Hepatocyte (in vitro differentiated cells): Measurements from ENCODE around the gene RMI2. TPM values are rescaled to one million over a fixed set of nuclear protein-coding genes. Genes with fewer than 3 reads are reported as not detected.

Experiments used
- microRNA-seq: library from miRNA; unstranded; fragments of <30 nt; microRNA quantifications from one replicate; pipeline ENCODE4, GENCODE V29; 2017
- polyA plus RNA-seq: library from polyadenylated mRNA; unstranded; fragments of >200 nt; fragmentation: Nextera tagmentation; extraction: Ambion mirVana; gene quantifications from 2 replicates; pipeline ENCODE4 v1.2.1, GENCODE V29; 2016
- small RNA-seq: library from RNA; depleted of rRNA; stranded (forward); fragments of <200 nt; gene quantifications from one replicate; pipeline ENCODE3, GENCODE V24; 2014
- total RNA-seq: library from RNA; depleted of rRNA; stranded (reverse); fragments of >200 nt; gene quantifications from 2 replicates; pipeline ENCODE4 v1.2.3, GENCODE V29; 2014

RMI2 gene
- total and polyA plus RNA-seq, 2 experiments from 2014 or later, result 9.8 to 11.4 TPM

Small RNAs within 50 kb of the gene (microRNA-seq; reads per million reads assigned to microRNA genes)
- gene MIR548H2, result not detected

Small RNAs within 50 kb of the gene (small RNA-seq; reads per million reads assigned to genes)
- gene AC099489.2 (not detected), gene MIR548H2 (not detected), gene RF00019 (not detected)

Other genes starting within 250 kb of the RMI2 start
- 9.0 and 13.1 TPM in 2 replicates for gene SOCS1, start 89.3 kb upstream of the RMI2 start, total RNA-seq
- gene SOCS1, start 89.3 kb upstream of the RMI2 start, polyA plus RNA-seq, result 18.6 and 33.5 TPM in 2 replicates
- gene TNP2, start 76.1 kb upstream of the RMI2 start, total RNA-seq, result not detected in 2 replicates
- gene TNP2, start 76.1 kb upstream of the RMI2 start, polyA plus RNA-seq, result not detected in 2 replicates
- gene PRM3, start 71.8 kb upstream of the RMI2 start, total RNA-seq, result not detected in 2 replicates
- not detected in 2 replicates for gene PRM3, start 71.8 kb upstream of the RMI2 start, polyA plus RNA-seq
- not detected in 2 replicates for gene PRM2, start 69.0 kb upstream of the RMI2 start, total RNA-seq
- gene PRM2, start 69.0 kb upstream of the RMI2 start, polyA plus RNA-seq, result not detected in 2 replicates
- not detected in 2 replicates for gene PRM1, start 64.1 kb upstream of the RMI2 start, total RNA-seq
- not detected in 2 replicates for gene PRM1, start 64.1 kb upstream of the RMI2 start, polyA plus RNA-seq
- 65.6 and 78.9 TPM in 2 replicates for gene LITAF, start 241.5 kb downstream of the RMI2 start, total RNA-seq
- 119 and 134 TPM in 2 replicates for gene LITAF, start 241.5 kb downstream of the RMI2 start, polyA plus RNA-seq